ENCODE measurements around the gene RAB30.
"Not testable (repeated sequence)": the region's sequence is repeated elsewhere in the genome, so short reads cannot be mapped to it uniquely, and the experiment has no call there.

- TF ChIP-seq CTCF (IDR thresholded peaks at IDR 0.05 in 4 of 5, conservative IDR thresholded peaks at IDR 0.05 in 1 of 5); POLR2A (IDR thresholded peaks at IDR 0.05): not testable (repeated sequence)
These were observed 100.2 kb downstream of the RAB30 start for GRCh38 chr11:82971519-82971946.

Data from gastrocnemius medialis (tissue), 4 donors.